ENCODE results near the gene CPN2. TPM values are rescaled to one million over a fixed set of nuclear protein-coding genes. Genes with fewer than 3 reads are reported as not detected.

The CPN2 gene
- total RNA-seq, 2 donors from 2014 or later = 1.3 TPM; not detected in 1

DNA sequence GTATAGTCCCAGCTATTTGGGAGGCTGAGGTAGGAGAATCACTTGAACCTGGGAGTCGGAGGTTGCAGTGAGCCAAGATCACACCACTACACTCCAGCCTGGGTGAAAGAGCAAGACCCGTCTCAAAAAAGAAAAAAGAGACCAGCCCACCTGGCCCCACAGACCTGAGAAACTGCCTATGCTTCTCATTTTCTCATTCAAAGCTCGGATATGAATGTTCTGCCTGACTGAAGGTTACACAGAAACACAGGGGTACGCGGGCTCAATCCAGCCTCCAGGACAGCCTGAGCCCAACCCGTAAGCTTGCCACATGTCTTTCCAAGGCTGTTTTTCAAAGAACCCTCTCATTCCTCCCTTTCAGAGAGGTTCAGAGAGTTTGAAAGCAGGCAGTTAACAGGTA is 28.1 kb upstream of the CPN2 start:
- H3K9me3 ChIP-seq = no peaks in the 10 kb centered on the region
- no peak for DNase-seq (ENCODE audit: low spot score)
- H3K36me3 ChIP-seq = no peaks in the 10 kb centered on the region
- TF ChIP-seq, protein P1, sequence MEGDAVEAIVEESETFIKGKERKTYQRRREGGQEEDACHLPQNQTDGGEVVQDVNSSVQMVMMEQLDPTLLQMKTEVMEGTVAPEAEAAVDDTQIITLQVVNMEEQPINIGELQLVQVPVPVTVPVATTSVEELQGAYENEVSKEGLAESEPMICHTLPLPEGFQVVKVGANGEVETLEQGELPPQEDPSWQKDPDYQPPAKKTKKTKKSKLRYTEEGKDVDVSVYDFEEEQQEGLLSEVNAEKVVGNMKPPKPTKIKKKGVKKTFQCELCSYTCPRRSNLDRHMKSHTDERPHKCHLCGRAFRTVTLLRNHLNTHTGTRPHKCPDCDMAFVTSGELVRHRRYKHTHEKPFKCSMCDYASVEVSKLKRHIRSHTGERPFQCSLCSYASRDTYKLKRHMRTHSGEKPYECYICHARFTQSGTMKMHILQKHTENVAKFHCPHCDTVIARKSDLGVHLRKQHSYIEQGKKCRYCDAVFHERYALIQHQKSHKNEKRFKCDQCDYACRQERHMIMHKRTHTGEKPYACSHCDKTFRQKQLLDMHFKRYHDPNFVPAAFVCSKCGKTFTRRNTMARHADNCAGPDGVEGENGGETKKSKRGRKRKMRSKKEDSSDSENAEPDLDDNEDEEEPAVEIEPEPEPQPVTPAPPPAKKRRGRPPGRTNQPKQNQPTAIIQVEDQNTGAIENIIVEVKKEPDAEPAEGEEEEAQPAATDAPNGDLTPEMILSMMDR (IDR thresholded peaks at IDR 0.05) = no peak
- 90% methylated on average over 6 of the region's 6 CpGs for whole genome bisulfite sequencing
- no peaks in the 10 kb centered on the region for H3K27me3 ChIP-seq (replicated peaks; ENCODE audit: insufficient read depth)
- H3K4me3 ChIP-seq = no peak overlapping the region
- no peaks in the 10 kb centered on the region for H3K4me1 ChIP-seq (replicated peaks)
- H3K27ac ChIP-seq = no peak overlapping the region
- intact Hi-C loops (cut with DNase I) = no loop called here

DNA sequence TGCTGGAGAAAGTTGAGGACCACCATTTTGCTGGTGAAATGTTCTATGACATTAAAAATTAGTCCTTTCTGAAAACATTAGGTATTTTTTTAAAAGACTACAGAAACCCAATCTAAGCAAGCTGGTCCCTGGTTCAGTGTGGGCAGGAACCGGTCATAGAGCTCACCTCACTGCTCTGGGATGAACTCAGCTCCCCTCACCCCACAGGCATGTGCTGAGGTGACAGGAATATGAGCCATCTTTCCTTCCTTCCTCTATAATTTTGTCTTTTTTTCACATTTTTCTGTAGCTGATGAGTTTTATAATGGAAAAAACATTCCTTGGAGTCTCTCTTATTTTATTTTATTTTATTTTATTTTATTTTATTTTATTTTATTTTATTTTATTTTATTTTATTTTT is 26.6 kb upstream of the CPN2 start:
- H3K4me3 ChIP-seq = no peak overlapping the region
- 95% methylated on average over 1 of the region's 1 CpG for WGBS
- H3K9me3 ChIP-seq = no peaks in the 10 kb centered on the region
- no peak for TF ChIP-seq POLR2A (IDR thresholded peaks at IDR 0.05)
- TF ChIP-seq, protein P1 (IDR thresholded peaks at IDR 0.05) = no peak
- no peak for TF ChIP-seq POLR2AphosphoS5 (IDR thresholded peaks at IDR 0.05)
- no peaks in the 10 kb centered on the region for H3K36me3 ChIP-seq
- intact Hi-C loops (cut with DNase I) = no loop called here
- H3K4me1 ChIP-seq (replicated peaks) = no peaks in the 10 kb centered on the region
- no peaks in the 10 kb centered on the region for H3K27me3 ChIP-seq (replicated peaks; ENCODE audit: insufficient read depth)
- DNase-seq (ENCODE audit: low spot score) = no peak
- H3K27ac ChIP-seq = no peak overlapping the region

DNA sequence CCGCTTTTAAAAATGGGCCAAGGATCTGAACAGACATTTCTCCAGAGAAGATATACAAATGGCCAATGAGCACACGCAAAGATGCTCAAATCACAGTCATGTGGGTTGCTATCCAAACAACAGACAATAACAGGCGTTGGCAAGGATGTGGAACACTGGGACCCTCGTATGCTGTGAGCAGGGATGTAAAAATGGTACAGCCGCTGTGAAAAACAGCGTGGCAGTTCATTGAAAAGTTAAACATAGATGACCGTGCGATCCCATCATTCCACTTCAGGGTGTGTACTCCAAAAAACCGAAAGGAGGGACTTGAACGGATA is 25.1 kb upstream of the CPN2 start:
- no peaks in the 10 kb centered on the region for H3K4me1 ChIP-seq (replicated peaks)
- H3K27ac ChIP-seq = no peak overlapping the region
- H3K4me3 ChIP-seq = no peak overlapping the region
- no peaks in the 10 kb centered on the region for H3K27me3 ChIP-seq (replicated peaks; ENCODE audit: insufficient read depth)
- TF ChIP-seq, protein P1 (IDR thresholded peaks at IDR 0.05) = no peak
- TF ChIP-seq POLR2AphosphoS5 (IDR thresholded peaks at IDR 0.05) (no peak), POLR2A (IDR thresholded peaks at IDR 0.05) (no peak)
- intact Hi-C loops (cut with DNase I) = no loop called here
- H3K9me3 ChIP-seq = no peaks in the 10 kb centered on the region
- no peak for DNase-seq (ENCODE audit: low spot score)
- H3K36me3 ChIP-seq = no peaks in the 10 kb centered on the region
- 80% methylated on average over 10 of the region's 10 CpGs for whole genome bisulfite sequencing

DNA sequence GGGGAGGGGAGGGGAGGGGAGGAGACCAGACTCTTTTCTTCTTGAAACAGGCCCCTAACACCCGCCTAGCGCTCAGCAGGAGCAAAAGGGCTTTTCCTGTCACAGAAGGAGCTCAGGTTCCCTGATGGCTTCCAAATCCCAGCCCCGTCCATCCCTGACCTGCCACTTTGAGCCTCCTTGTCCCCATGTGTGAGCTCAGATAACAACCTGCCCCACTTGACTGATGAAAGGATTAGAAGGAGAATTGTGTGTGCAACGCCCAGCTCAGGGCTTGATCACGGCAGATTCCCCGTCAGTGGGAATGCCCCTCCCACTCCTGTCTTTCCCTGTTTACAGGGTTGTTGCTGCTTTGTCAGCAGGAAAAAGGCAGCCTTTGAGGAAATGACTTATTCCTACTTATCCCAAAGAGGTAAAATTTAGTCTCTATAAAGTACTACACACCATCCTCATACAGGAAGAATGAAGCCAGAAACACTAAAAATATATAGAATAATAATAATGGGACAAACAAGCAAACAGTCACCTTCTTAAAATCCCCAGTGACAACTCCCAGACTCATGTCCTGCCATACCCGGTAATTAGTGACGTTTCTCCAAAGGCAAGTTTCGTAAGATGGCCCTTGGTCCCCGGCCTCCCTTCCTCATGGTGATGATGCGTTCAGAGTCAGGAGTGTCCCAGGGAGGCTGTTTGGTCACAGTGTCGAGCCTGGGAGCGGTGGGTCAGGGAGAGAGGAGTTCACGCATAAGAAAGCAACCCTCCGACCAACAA is 24.5 kb upstream of the CPN2 start:
- Histone ChIP-seq H3K27ac (no peak overlapping the region), H3K4me1 (replicated peaks) (no peaks in the 10 kb centered on the region), H3K4me3 (no peak overlapping the region), H3K36me3 (no peaks in the 10 kb centered on the region), H3K27me3 (replicated peaks; ENCODE audit: insufficient read depth) (no peaks in the 10 kb centered on the region), H3K9me3 (no peaks in the 10 kb centered on the region)
- intact Hi-C loops (cut with DNase I) = no loop called here
- TF ChIP-seq POLR2A (IDR thresholded peaks at IDR 0.05) (no peak), POLR2AphosphoS5 (IDR thresholded peaks at IDR 0.05) (no peak)
- TF ChIP-seq, protein P1 (IDR thresholded peaks at IDR 0.05) = no peak
- DNase-seq (ENCODE audit: low spot score) = no peak
- WGBS = 52% methylated on average over 15 of the region's 15 CpGs

DNA sequence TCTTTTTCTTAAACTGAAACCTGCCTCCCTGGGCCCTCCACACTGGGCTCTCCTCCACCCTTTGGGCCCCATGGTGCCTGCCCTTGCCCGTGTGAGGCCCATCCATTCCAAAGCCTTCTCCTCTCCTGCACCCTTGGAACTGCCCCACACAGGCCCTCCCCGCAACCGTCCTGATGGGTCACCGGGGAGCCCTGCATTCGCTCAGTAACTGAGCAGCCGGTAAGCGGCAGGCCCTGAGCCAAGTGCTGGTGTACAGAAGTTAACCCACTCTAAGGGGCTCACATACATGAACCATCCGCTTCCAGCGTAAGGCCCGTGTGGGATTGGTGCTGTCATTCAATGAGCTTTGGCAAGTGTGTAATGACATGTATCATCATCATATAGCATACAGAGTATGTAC is 23.8 kb upstream of the CPN2 start:
- H3K4me1 ChIP-seq (replicated peaks) = no peaks in the 10 kb centered on the region
- WGBS = 81% methylated on average over 10 of the region's 10 CpGs
- DNase-seq (ENCODE audit: low spot score) = no peak
- H3K4me3 ChIP-seq = no peak overlapping the region
- H3K9me3 ChIP-seq = no peaks in the 10 kb centered on the region
- no peak overlapping the region for H3K27ac ChIP-seq
- TF ChIP-seq POLR2A (IDR thresholded peaks at IDR 0.05) (no peak), POLR2AphosphoS5 (IDR thresholded peaks at IDR 0.05) (no peak)
- TF ChIP-seq, protein P1 (IDR thresholded peaks at IDR 0.05) = no peak
- H3K36me3 ChIP-seq = no peaks in the 10 kb centered on the region
- intact Hi-C loops (cut with DNase I) = no loop called here
- H3K27me3 ChIP-seq (replicated peaks; ENCODE audit: insufficient read depth) = no peaks in the 10 kb centered on the region
